Measurements from ENCODE around the gene COMT. TPM values are rescaled to one million over a fixed set of nuclear protein-coding genes. Genes with fewer than 3 reads are reported as not detected.

The COMT gene
- total and polyA plus RNA-seq, 9 of the 15 experiments (the other 6 are each of a cell fraction or from before 2014, with no cell fraction given) = 12.5 to 351 (median 155) TPM

GRCh38 chr22:19984851-19985811, 43.6 kb downstream of the COMT start (continued):
- TF ChIP-seq ZBTB40 (IDR thresholded peaks at IDR 0.05) (no peak), ZBTB40 (CRISPR knock-in tag; IDR thresholded peaks at IDR 0.05) (peak; percentile 41), ZNF23 (CRISPR knock-in tag; IDR thresholded peaks at IDR 0.05) (no peak), USF2 (CRISPR knock-in tag; IDR thresholded peaks at IDR 0.05) (peak; percentile 31; the same call in 1 of the 2 replicates), CGGBP1 (CRISPR knock-in tag; IDR thresholded peaks at IDR 0.05) (no peak), NR2C1 (IDR thresholded peaks at IDR 0.05) (no peak), NR2C1 (tag; IDR thresholded peaks at IDR 0.05) (no peak), RBFOX2 (IDR thresholded peaks at IDR 0.05; ENCODE audit: low read depth, low read length) (0 out of 2 replicates have a peak, but pooled peaks have one; percentile 16), ZNF134 (CRISPR knock-in tag; conservative IDR thresholded peaks at IDR 0.05) (peak; percentile 68), MYNN (IDR thresholded peaks at IDR 0.05) (no peak), MYNN (CRISPR knock-in tag; IDR thresholded peaks at IDR 0.05) (0 out of 2 replicates have a peak, but pooled peaks have one; percentile 17), ZNF740 (CRISPR knock-in tag; IDR thresholded peaks at IDR 0.05) (no peak), ZNF740 (tag; IDR thresholded peaks at IDR 0.05) (0 out of 4 replicates have a peak, but pooled peaks of 1 of the 2 experiments have one; percentile 4)
